ENCODE data around the gene ONECUT2. TPM values are rescaled to one million over a fixed set of nuclear protein-coding genes. Genes with fewer than 3 reads are reported as not detected.

Gene ONECUT2
- total RNA-seq, 2 donors from 2014 or later, result 0.04 TPM

DNA sequence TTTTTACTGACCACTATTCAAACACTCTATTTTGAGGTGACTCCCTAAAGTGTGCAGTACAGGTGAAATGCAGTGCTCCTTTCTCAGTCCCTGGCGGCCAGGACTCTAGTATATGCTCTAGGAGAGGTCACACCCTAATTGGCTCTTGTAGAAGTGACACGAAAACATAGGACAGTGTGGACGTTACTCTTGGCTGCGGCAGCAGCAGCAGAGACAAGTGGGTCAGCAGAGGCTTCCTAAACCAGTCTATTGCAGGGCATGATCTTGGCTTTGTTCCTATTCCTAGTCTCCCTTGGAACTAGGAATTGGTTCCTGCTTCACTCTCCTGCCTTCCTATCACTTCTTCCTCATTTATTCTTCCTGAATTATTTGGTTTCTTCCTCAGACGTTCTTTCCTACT is 10.1 kb upstream of the ONECUT2 start:
- H3K9me3 ChIP-seq, result peaks cover 0 to 22% of the 10 kb centered on the region in 2 donors
- H3K36me3 ChIP-seq, result no peaks in the 10 kb centered on the region
- H3K4me3 ChIP-seq, result no peak overlapping the region
- no peak overlapping the region for H3K27ac ChIP-seq
- DNase-seq (ENCODE audit: low spot score), result no peak
- peaks cover 0 to 13% of the 10 kb centered on the region in 2 donors for H3K4me1 ChIP-seq
- no peak for TF ChIP-seq CTCF (IDR thresholded peaks at IDR 0.05)
- peaks cover 20 to 28% of the 10 kb centered on the region in 2 donors for H3K27me3 ChIP-seq

- no peak for TF ChIP-seq CTCF (IDR thresholded peaks at IDR 0.05)
- no peak overlapping the region for H3K27ac ChIP-seq
- peaks cover 0 to 16% of the 10 kb centered on the region in 2 donors for H3K9me3 ChIP-seq
- no peak overlapping the region for H3K4me3 ChIP-seq
- DNase-seq (ENCODE audit: low spot score), result no peak
- peaks cover 0 to 14% of the 10 kb centered on the region in 2 donors for H3K4me1 ChIP-seq
- peaks cover 30 to 37% of the 10 kb centered on the region in 2 donors for H3K27me3 ChIP-seq
- H3K36me3 ChIP-seq, result no peaks in the 10 kb centered on the region
Observed at GRCh38 chr18:57426187-57426586, 9.0 kb upstream of the ONECUT2 start.

GRCh38 chr18:57427429-57428201 is 7.6 kb upstream of the ONECUT2 start:
- TF ChIP-seq CTCF (IDR thresholded peaks at IDR 0.05), result no peak
- H3K4me3 ChIP-seq, result peak overlapping the region; percentile 9 to 36
- peaks cover 0 to 14% of the 10 kb centered on the region in 2 donors for H3K4me1 ChIP-seq
- H3K36me3 ChIP-seq, result no peaks in the 10 kb centered on the region
- no peak for DNase-seq (ENCODE audit: low spot score)
- no peak overlapping the region for H3K27ac ChIP-seq
- peaks cover 0 to 13% of the 10 kb centered on the region in 2 donors for H3K9me3 ChIP-seq
- H3K27me3 ChIP-seq, result peaks cover 44 to 48% of the 10 kb centered on the region in 2 donors

DNA sequence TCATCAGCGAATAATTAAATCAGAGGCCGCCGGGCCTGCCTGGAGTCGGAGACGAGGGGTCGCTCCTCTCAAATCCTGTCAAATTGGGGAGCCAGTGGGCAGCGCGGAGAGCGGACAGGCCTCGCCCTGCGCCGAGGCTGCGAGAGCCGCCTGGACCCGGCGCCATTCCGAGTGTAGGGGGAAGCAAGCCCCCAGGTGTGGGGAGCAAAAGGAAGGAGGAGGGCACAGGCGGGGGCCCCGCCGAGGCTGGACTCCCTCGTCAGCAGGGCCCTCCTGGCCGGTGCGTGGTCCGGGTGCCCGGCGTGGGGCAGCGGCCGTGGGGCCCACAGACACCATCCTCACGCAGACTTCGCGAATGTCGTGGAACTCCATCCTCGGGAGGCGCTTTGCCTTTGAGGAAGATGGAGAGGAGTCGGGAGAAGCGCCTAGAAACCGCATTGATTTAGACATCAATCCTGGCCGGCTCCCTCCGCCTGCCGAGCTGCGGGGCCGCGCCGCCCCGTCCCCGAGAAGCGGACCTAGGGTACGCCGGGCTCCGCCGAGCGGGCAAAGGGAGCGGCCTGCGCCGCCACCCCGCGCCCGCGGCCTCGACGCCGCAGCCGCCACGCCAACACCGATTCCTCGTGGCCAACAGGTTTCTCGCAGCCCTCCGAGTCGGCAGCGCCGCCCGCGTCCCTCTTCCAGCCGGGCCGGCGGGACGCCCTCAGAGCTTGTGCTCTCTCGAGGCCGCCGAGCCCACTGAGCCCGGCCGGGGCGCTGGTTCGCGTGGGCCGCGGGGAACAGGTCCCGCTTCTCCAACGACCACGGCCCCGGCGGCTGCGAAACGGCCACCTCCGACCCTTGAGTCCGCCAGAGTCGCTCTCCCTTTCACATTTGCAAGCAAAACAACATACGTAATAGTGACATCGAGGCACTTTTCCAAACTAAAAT is 6.7 kb upstream of the ONECUT2 start:
- Histone ChIP-seq H3K4me1 (peaks cover 0 to 14% of the 10 kb centered on the region in 2 donors), H3K36me3 (no peaks in the 10 kb centered on the region), H3K4me3 (peak overlapping the region in 1 of 2 donors; percentile 36), H3K27ac (no peak overlapping the region), H3K9me3 (peaks cover 0 to 13% of the 10 kb centered on the region in 2 donors), H3K27me3 (peaks cover 50 to 53% of the 10 kb centered on the region in 2 donors)
- DNase-seq (ENCODE audit: low spot score), result no peak
- TF ChIP-seq CTCF (IDR thresholded peaks at IDR 0.05), result no peak

DNA sequence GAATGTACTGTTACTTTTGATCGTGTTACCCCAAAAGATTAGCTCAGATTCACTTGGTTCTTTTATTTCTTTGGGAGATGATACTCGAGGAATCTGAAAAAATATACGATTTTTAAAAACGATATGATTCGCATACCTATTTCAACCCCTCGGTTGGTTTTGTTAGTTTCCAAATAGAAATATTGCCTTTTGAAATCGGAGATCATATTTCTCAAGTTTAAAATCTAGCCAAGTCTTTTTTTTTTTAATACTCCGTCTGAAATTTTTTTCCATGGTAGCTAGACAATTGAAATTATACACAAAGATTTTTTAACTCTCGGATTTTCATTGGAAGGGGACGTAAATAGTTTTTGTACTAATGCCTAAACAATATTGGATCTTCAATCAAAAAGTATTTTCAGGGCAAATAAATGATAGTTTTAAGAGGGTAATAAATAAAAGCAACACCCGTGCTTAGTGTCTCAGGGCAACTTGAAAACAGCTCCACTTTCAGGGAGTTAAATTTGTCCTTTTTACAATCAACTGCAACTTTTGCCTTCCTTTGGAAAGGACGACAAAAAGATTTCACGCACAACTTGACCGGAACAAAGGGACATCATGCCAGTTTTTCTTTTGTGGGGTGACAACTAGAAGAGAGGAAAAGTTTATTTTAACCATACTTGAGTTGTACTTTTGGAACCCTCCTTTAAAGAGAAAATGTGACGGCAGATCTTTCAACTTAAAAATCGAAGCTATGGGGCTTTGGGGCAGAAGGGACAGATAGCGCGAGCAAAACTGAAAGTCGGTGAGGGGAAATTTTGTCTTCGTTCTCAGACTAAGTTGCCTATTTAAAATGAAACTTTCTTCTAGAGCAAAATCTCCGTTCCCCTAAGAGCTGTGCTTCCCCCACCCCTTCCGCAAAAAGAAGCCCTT is 5.8 kb upstream of the ONECUT2 start:
- no peak for DNase-seq (ENCODE audit: low spot score)
- no peak for TF ChIP-seq CTCF (IDR thresholded peaks at IDR 0.05)
- Histone ChIP-seq H3K36me3 (no peaks in the 10 kb centered on the region), H3K4me1 (peaks cover 0 to 20% of the 10 kb centered on the region in 2 donors), H3K27ac (no peak overlapping the region), H3K4me3 (no peak overlapping the region), H3K27me3 (peaks cover 51 to 53% of the 10 kb centered on the region in 2 donors), H3K9me3 (peaks cover 0 to 13% of the 10 kb centered on the region in 2 donors)
